Stimulated activated CD8-positive, alpha-beta memory T cell treated with anti-CD3 and anti-CD28 coated beads, Interleukin-12 subunit alpha, Interleukin-12 subunit beta, amount 100 ng/mL, for 24 hours (primary cell): ENCODE measurements around the gene ANKS1B.
"Not testable (repeated sequence)": the region's sequence is repeated elsewhere in the genome, so short reads cannot be mapped to it uniquely, and the experiment has no call there.

Experiments used
- DNase-seq: peaks from one replicate; pipeline ENCODE4 v3.0.0-alpha.2; 2020; ENCODE audit errors: extremely low read depth

The ANKS1B gene

GRCh38 chr12:99577125-99577524 lies 407.6 kb downstream of the ANKS1B start:
- not testable (repeated sequence) for DNase-seq

GRCh38 chr12:99573980-99574379 lies 410.8 kb downstream of the ANKS1B start:
- DNase-seq, result no peak

GRCh38 chr12:99567072-99567471 lies 417.7 kb downstream of the ANKS1B start:
- DNase-seq, result no peak

- DNase-seq, result no peak
These were observed 426.6 kb downstream of the ANKS1B start for GRCh38 chr12:99558109-99558508.

- no peak for DNase-seq
These were observed 431.3 kb downstream of the ANKS1B start for GRCh38 chr12:99553461-99553860.

GRCh38 chr12:99552022-99552421 lies 432.7 kb downstream of the ANKS1B start:
- DNase-seq, result no peak

- no peak for DNase-seq
These were observed 435.1 kb downstream of the ANKS1B start for GRCh38 chr12:99549651-99550050.

GRCh38 chr12:99549196-99549595 lies 435.5 kb downstream of the ANKS1B start:
- DNase-seq, result no peak

GRCh38 chr12:99544457-99544856 lies 440.3 kb downstream of the ANKS1B start:
- no peak for DNase-seq

GRCh38 chr12:99529966-99530365 lies 454.8 kb downstream of the ANKS1B start:
- DNase-seq, result no peak

GRCh38 chr12:99528478-99528877 lies 456.3 kb downstream of the ANKS1B start:
- DNase-seq, result no peak

- no peak for DNase-seq
These were observed 460.9 kb downstream of the ANKS1B start for GRCh38 chr12:99523853-99524252.

- DNase-seq, result no peak
These were observed 462.3 kb downstream of the ANKS1B start for GRCh38 chr12:99522456-99522855.

GRCh38 chr12:99521664-99522063 lies 463.1 kb downstream of the ANKS1B start:
- no peak for DNase-seq

GRCh38 chr12:99513066-99513465 lies 471.7 kb downstream of the ANKS1B start:
- no peak for DNase-seq

GRCh38 chr12:99505805-99506204 lies 478.9 kb downstream of the ANKS1B start:
- no peak for DNase-seq

- DNase-seq, result no peak
These were observed 486.0 kb downstream of the ANKS1B start for GRCh38 chr12:99498756-99499155.

GRCh38 chr12:99495799-99496198 lies 488.9 kb downstream of the ANKS1B start:
- DNase-seq, result no peak

- no peak for DNase-seq
These were observed 491.5 kb downstream of the ANKS1B start for GRCh38 chr12:99493197-99493596.

- DNase-seq, result no peak
These were observed 498.5 kb downstream of the ANKS1B start for GRCh38 chr12:99486277-99486676.

GRCh38 chr12:99479149-99479548 lies 505.6 kb downstream of the ANKS1B start:
- DNase-seq, result no peak

GRCh38 chr12:99476956-99477355 lies 507.8 kb downstream of the ANKS1B start:
- no peak for DNase-seq

GRCh38 chr12:99455350-99456035 lies 529.2 kb downstream of the ANKS1B start:
- no peak for DNase-seq

- no peak for DNase-seq
These were observed 530.1 kb downstream of the ANKS1B start for GRCh38 chr12:99454539-99455172.
